Measurements from ENCODE around the gene PROC. TPM values are rescaled to one million over a fixed set of nuclear protein-coding genes. Genes with fewer than 3 reads are reported as not detected.

PROC gene
- total and polyA plus RNA-seq, 2 of the 4 experiments (the other 2 are of a cell fraction), result 0.07 TPM; not detected in 1

DNA sequence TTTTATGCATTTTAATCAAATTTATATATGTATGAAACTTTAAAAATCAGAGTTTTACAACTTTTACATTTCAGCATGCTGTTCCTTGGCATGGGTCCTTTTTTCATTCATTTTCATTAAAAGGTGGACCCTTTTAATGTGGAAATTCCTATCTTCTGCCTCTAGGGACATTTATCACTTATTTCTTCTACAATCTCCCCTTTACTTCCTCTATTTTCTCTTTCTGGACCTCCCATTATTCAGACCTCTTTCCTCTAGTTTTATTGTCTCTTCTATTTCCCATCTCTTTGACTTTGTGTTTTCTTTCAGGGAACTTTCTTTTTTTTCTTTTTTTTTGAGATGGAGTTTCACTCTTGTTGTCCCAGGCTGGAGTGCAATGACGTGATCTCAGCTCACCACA lies 5.7 kb downstream of the PROC start:
- Histone ChIP-seq H3K56ac (ENCODE audit: extremely low read depth, insufficient read depth, low read length) (no peak overlapping the region), H3K36me3 (ENCODE audit: control insufficient read depth, insufficient read depth, low read length) (no peaks in the 10 kb centered on the region), H3K4ac (ENCODE audit: low read depth, low read length) (no peak overlapping the region), H4K20me1 (ENCODE audit: insufficient read depth, low read length) (no peaks in the 10 kb centered on the region; the same call in 1 of the 2 replicates), H2BK20ac (ENCODE audit: low read depth, low read length) (no peak overlapping the region), H4K8ac (ENCODE audit: low read depth in 2 of 2, low read length in 2 of 2) (no peak overlapping the region), H3K23ac (ENCODE audit: low read depth, low read length) (no peak overlapping the region), H3K79me1 (ENCODE audit: low read depth in 1 of 2, low read length in 2 of 2) (no peaks in the 10 kb centered on the region), H2BK15ac (ENCODE audit: low read depth, low read length) (no peak overlapping the region), H3K9ac (ENCODE audit: low read depth, low read length) (no peak overlapping the region), H3K27me3 (ENCODE audit: control insufficient read depth, insufficient read depth, low read length) (peaks cover 26% of the 10 kb centered on the region), H3K9me1 (ENCODE audit: insufficient read depth, low read length) (no peaks in the 10 kb centered on the region), H2BK120ac (ENCODE audit: low read depth, low read length) (no peak overlapping the region), H3K18ac (ENCODE audit: low read depth, low read length) (no peak overlapping the region), H2AFZ (replicated peaks; ENCODE audit: low read length, poor library complexity) (no peak overlapping the region), H3K9me3 (ENCODE audit: control insufficient read depth, insufficient read depth, low read length) (no peaks in the 10 kb centered on the region), H3K4me2 (ENCODE audit: low read depth, low read length) (peak overlapping the region; percentile 91), H2AK9ac (replicated peaks; ENCODE audit: low read depth, low read length, poor library complexity) (no peak overlapping the region), H3K27ac (ENCODE audit: insufficient read depth, low read length) (no peak overlapping the region), H3K14ac (replicated peaks; ENCODE audit: low read depth, low read length) (no peak overlapping the region), H3K4me3 (ENCODE audit: insufficient read depth, low read depth, low read length) (no peak overlapping the region), H2AK5ac (ENCODE audit: low read depth, low read length) (no peak overlapping the region), H4K91ac (ENCODE audit: insufficient read depth, low read depth, low read length) (no peak overlapping the region), H4K5ac (ENCODE audit: low read depth, low read length) (no peak overlapping the region), H2BK5ac (ENCODE audit: low read depth, low read length, poor library complexity, severe bottlenecking) (no peak overlapping the region), H3K4me1 (ENCODE audit: control insufficient read depth, insufficient read depth, low read length) (no peaks in the 10 kb centered on the region; the same call in 1 of the 2 replicates)
- WGBS, 2 experiments (ENCODE audit: extremely low coverage in 2 of 2, insufficient read length in 1 of 2), result no CpG with 5 or more reads among the region's 1 CpG
- intact Hi-C loops (cut with micrococcal nuclease) (no loop called here), in situ Hi-C loops (cut with MboI; ENCODE audit: low sequenced_read_pairs) (no loop called here), dilution Hi-C loops (cut with HindIII; ENCODE audit: low sequenced_read_pairs, unreplicated experiment) (no loop called here)
- ATAC-seq (ENCODE audit: low read depth) (no peak), DNase-seq (no peak)
- BruUV-seq (replicated peaks), result no TSS peak
- TF ChIP-seq SMC3 (IDR thresholded peaks at IDR 0.05; ENCODE audit: low read depth, low read length) (no peak), RAD21 (IDR thresholded peaks at IDR 0.05; ENCODE audit: low read length) (0 out of 2 replicates have a peak, but pooled peaks have one; percentile 5)
- TF ChIP-seq, protein P1, sequence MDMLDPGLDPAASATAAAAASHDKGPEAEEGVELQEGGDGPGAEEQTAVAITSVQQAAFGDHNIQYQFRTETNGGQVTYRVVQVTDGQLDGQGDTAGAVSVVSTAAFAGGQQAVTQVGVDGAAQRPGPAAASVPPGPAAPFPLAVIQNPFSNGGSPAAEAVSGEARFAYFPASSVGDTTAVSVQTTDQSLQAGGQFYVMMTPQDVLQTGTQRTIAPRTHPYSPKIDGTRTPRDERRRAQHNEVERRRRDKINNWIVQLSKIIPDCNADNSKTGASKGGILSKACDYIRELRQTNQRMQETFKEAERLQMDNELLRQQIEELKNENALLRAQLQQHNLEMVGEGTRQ (IDR thresholded peaks at IDR 0.05; ENCODE audit: low read depth, low read length), result no peak
- ChIA-PET CTCF (no interaction called here), POLR2A (ENCODE audit: unreplicated experiment) (no interaction called here)

Data from IMR-90 (cell line).